GM20431 (cell line): Measurements from ENCODE around the gene UBE2D1.

Experiments
- in situ Hi-C: fragments of 300-500 bp; cut with MseI, MboI; formaldehyde crosslinking; loops from one replicate; pipeline ENCODE4 v1.15.0; 2020; ENCODE audit warnings: low sequenced_read_pairs; ENCODE audit not compliant: unreplicated experiment

Gene UBE2D1

DNA sequence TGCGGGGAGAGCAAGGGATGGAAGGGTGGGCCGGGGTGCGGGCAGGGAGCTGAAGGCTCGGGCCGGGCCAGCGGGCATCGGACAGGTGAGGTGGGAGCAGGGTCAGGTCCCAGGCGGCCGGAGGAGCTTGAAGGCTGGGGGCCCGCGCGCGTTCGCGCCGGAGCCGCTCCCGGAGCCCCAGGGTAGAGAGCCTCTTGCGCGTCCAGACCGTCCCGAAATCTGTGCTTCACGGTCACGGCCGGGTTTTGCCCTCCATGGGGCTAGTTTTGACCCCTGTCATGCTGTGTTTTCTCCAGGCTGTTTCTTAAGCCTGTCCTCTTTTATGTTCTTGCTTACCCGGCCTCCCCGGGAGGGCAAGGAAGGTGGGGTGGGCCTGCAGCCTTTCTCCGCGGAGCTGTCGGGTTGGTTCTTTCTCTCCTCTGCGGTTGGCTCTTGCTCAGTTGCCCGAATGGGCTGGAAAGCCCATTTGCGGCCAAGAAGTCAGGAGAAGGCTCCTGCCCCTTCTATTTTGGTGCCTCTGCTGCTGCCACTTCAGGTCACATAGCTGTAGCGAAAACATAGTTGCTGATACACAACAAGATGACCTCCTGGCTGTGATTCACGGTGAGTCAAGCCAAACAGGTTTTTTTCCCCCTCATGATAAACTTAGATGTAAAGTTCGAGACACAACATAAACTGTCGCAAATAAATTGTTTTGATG lies 650 bp downstream of the UBE2D1 start:
- in situ Hi-C loops, result no loop called here

GRCh38 chr10:58336242-58336641 lies 1.4 kb downstream of the UBE2D1 start:
- in situ Hi-C loops, result no loop called here

GRCh38 chr10:58341422-58341821 lies 6.6 kb downstream of the UBE2D1 start:
- in situ Hi-C loops, result no loop called here

- in situ Hi-C loops, result no loop called here
Measured at GRCh38 chr10:58341947-58342346, 7.1 kb downstream of the UBE2D1 start.

- in situ Hi-C loops, result no loop called here
Measured at GRCh38 chr10:58347967-58348366, 13.2 kb downstream of the UBE2D1 start.

- in situ Hi-C loops, result no loop called here
Measured at GRCh38 chr10:58348571-58349033, 13.8 kb downstream of the UBE2D1 start.

DNA sequence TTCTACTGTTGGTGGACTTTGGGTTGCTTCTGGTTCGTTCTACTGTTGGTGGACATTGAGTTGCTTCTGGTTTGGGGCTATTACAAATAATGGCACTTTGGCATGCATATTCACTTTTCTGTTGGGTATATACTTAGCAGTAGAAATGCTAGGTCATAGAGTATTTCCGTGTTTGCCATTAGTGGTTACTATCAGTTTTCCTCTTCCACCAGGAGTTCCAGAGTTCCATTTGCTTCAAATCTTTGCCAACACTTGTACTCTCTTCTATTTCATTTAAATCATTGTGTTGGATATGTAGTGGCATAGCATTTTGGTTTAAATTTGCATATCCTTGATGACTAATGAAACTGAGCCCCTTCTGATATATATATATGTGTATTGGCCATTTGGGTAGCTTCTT lies 15.2 kb downstream of the UBE2D1 start:
- in situ Hi-C loops, result no loop called here

GRCh38 chr10:58350619-58351323 lies 16.0 kb downstream of the UBE2D1 start:
- in situ Hi-C loops, result no loop called here

- in situ Hi-C loops, result no loop called here
Measured at GRCh38 chr10:58351616-58352578, 17.1 kb downstream of the UBE2D1 start.

- in situ Hi-C loops, result no loop called here
Measured at GRCh38 chr10:58352956-58353610, 18.3 kb downstream of the UBE2D1 start.

DNA sequence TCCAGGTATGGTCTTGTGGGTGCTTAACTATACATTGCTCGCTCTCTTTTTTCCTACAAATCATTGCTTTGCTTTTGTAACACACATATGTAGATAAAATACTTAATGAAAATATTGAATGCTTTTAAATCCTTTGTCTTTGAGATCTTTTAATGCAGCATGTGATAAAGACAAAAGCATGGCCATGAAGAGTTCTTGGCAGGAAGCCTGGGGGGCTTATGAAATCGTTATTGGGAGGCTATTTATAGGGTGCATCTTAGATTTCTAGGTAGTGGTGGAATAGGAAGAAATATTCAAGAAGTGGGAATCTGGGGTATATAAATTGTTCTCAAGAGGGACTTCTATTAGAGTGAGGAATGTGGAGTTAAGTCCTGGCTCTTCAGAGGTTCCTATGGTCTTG lies 21.9 kb downstream of the UBE2D1 start:
- in situ Hi-C loops, result no loop called here

DNA sequence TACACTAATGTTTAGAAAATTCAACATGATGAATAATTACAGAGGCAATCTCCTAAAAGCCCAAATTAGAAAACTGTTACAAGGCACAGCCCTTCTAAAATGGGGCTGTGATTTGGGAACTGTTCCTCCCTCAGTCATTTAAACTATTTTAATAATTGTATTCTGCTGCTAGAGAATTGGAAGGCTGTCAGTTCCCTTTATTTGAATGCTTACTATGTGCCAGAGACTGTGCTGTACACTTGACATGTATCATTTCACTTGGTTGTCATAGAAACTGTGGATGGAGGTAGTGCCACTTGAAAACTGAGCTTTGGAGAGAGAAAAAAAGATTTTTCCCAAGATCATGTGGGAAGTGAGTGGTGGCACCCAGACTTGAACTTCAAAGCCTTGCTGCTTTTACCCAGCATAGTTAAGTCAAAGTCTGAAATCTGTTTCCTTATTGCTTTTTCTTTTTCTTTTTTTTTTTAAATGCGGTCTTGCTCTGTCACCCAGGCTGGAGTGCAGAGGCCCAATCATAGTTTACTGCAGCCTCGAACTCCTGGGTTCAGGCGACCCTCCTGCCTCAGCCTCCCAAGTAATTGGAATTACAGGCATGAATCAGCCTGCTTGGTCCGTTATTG lies 23.6 kb downstream of the UBE2D1 start:
- in situ Hi-C loops, result no loop called here

GRCh38 chr10:58358947-58359346 lies 24.1 kb downstream of the UBE2D1 start:
- in situ Hi-C loops, result no loop called here

DNA sequence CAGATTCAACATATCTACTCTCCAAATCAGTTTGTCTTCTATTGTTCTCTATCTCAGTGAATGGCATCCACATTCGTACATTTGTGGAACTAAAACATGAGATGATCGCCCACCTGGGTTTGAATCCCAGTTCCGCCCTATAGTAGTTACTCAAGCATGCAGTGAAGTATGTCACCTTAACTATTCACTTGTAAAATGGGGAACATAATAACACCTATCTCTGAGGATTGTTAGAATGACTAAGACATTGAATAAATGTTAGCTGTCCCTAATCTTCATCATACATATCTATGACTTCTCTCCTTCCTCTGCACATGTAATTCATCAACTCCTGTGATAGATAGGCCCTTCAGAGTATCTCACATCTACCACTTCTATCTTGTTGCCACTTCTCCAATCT lies 24.7 kb downstream of the UBE2D1 start:
- in situ Hi-C loops, result no loop called here

GRCh38 chr10:58360412-58361004 lies 25.7 kb downstream of the UBE2D1 start:
- in situ Hi-C loops, result no loop called here

DNA sequence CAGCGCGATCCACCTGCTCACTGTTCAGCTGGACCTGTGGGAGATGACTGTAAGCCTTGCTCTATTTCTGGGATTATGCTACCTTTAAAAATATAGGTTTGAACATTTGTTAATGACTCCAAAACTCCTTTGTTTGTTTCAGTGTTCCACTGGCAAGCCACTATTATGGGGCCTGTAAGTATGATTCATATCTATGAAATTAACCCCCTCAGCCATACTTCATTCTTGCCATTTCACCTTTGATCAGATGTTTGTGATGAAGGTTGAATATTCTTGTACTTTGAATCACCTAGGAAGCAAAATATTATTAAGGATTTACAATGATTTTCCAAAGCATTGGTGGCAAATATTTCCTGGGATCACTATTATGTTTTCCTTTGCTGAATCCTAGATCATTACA lies 26.5 kb downstream of the UBE2D1 start:
- in situ Hi-C loops, result no loop called here

GRCh38 chr10:58362027-58362789 lies 27.4 kb downstream of the UBE2D1 start:
- in situ Hi-C loops, result no loop called here

- in situ Hi-C loops, result no loop called here
Measured at GRCh38 chr10:58367069-58367468, 32.3 kb downstream of the UBE2D1 start.

- in situ Hi-C loops, result no loop called here
Measured at GRCh38 chr10:58371473-58371872, 36.7 kb downstream of the UBE2D1 start.
